ENCODE data around the gene POP4. TPM values are rescaled to one million over a fixed set of nuclear protein-coding genes. Genes with fewer than 3 reads are reported as not detected.

Gene POP4
- total RNA-seq, 4 donors from 2014 or later: 53.4 to 91.4 (median 87.8) TPM

DNA sequence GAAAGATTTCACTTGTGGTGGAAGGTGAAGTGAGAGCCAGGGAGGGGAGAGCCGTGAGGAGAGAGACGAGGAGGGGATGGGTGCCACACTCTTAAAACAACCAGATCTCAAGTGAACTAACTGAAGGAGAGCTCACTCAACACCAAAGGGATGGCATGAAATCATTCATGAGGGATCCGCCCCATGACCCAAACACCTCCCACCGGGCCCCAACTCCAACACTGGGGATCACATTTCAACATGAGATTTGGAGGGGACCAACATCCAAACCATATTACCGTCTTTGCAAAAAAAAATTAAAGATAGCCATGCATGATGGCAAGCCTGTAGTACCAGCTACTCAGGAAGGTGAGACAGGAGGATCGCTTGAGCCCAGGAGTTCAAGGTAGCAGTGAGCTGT lies 34.9 kb upstream of the POP4 start:
- Histone ChIP-seq H3K27me3 (no peaks in the 10 kb centered on the region), H3K27ac (no peak overlapping the region), H3K36me3 (no peaks in the 10 kb centered on the region), H3K4me1 (no peaks in the 10 kb centered on the region), H3K4me3 (replicated peaks in 1 of 3) (no peak overlapping the region), H3K9me3 (no peaks in the 10 kb centered on the region)
- WGBS, 2 donors: 67 to 71% methylated on average over 6 of the region's 6 CpGs
- no peak for DNase-seq
- TF ChIP-seq CTCF (IDR thresholded peaks at IDR 0.05) (no peak), POLR2A (IDR thresholded peaks at IDR 0.05) (no peak)
- intact Hi-C loops (cut with DNase I): no loop called here

DNA sequence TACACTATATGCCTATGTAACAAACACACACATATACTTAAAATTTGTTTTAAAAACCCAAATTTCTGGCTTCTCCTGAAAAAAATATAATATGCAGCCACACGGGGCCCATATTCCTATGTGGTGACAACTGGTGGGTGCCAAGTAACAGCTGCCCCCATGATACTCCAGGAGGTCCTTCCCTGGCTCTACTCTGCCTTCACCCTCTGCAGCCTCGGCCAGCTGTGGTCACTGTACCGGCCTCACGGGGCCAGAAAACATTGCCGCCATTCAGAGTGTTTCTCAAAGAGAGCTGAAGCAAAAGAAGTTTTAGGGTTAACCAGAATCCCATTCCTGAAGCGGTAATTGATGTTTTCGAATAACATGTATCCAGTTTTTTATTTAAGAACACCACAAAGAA lies 32.6 kb upstream of the POP4 start:
- Histone ChIP-seq H3K4me3 (replicated peaks in 1 of 3) (no peak overlapping the region), H3K27ac (no peak overlapping the region), H3K27me3 (no peaks in the 10 kb centered on the region), H3K9me3 (no peaks in the 10 kb centered on the region), H3K4me1 (no peaks in the 10 kb centered on the region), H3K36me3 (no peaks in the 10 kb centered on the region)
- intact Hi-C loops (cut with DNase I): no loop called here
- 65 to 74% methylated on average over 6 to 7 of the region's 7 CpGs for WGBS, 2 donors
- TF ChIP-seq CTCF (IDR thresholded peaks at IDR 0.05): no peak
- no peak for TF ChIP-seq POLR2A (IDR thresholded peaks at IDR 0.05)
- DNase-seq: no peak

DNA sequence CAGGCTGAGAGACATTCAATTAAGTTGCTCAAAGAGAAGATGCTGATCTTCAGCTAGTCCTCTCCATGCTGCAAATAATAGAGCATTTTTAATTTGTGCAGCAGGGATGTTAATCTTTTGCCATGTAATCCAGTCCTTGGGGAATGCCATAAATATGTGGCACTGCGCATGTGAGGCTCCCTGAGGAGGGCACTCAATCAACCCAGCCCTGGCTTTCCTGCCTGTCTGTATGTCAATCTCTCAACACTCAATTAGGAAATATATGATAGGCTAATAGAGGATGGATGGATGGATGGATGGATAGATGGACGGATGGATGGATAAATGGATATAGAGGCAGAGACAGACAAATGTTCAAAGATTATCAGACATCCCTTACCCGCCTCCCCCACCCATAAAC lies 31.6 kb upstream of the POP4 start:
- intact Hi-C loops (cut with DNase I): no loop called here
- Histone ChIP-seq H3K9me3 (no peaks in the 10 kb centered on the region), H3K27ac (no peak overlapping the region), H3K27me3 (no peaks in the 10 kb centered on the region), H3K36me3 (no peaks in the 10 kb centered on the region), H3K4me3 (replicated peaks in 1 of 3) (no peak overlapping the region), H3K4me1 (no peaks in the 10 kb centered on the region)
- DNase-seq: no peak
- WGBS, 2 donors: 67 to 70% methylated on average over 3 of the region's 3 CpGs
- TF ChIP-seq CTCF (IDR thresholded peaks at IDR 0.05) (no peak), POLR2A (IDR thresholded peaks at IDR 0.05) (no peak)

DNA sequence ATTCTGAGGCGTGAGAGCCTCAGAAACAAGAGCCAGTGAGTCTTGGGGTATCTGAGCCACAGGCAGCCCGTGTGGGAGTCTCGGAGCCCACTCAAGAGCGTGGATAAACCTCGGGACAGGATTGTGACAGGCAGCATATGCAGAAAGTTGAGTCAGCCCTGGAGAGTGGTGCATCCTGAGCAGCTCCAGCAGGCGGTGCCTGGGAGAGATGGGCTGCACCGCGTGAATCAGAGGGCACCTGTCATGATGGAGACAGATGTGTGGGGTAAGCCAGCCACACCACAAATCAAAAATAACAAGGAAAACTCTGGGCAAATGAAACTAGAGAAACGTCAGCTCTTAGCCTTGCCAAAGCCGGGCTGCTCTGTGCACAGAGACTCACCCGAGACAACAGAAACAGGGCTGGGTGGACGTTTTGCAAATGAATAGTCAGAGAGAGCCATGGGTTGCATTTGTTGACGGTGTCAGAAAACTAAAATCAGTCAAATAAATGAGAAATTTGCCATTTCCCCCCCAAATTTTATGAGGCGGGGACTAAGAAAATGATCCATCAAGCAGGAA lies 30.0 kb upstream of the POP4 start:
- 23 to 39% methylated on average over 9 to 14 of the region's 14 CpGs for WGBS, 2 donors
- intact Hi-C loops (cut with DNase I): no loop called here
- Histone ChIP-seq H3K27me3 (no peaks in the 10 kb centered on the region), H3K27ac (no peak overlapping the region), H3K4me3 (replicated peaks in 1 of 3) (no peak overlapping the region), H3K9me3 (no peaks in the 10 kb centered on the region), H3K36me3 (no peaks in the 10 kb centered on the region), H3K4me1 (no peaks in the 10 kb centered on the region)
- DNase-seq: no peak
- TF ChIP-seq CTCF (IDR thresholded peaks at IDR 0.05) (no peak), POLR2A (IDR thresholded peaks at IDR 0.05) (no peak)

GRCh38 chr19:29576761-29577648 lies 29.1 kb upstream of the POP4 start:
- Histone ChIP-seq H3K4me1 (no peaks in the 10 kb centered on the region), H3K27ac (no peak overlapping the region), H3K36me3 (no peaks in the 10 kb centered on the region), H3K27me3 (no peaks in the 10 kb centered on the region), H3K4me3 (replicated peaks in 1 of 3) (no peak overlapping the region), H3K9me3 (no peaks in the 10 kb centered on the region)
- TF ChIP-seq POLR2A (IDR thresholded peaks at IDR 0.05) (no peak), CTCF (IDR thresholded peaks at IDR 0.05) (no peak)
- WGBS, 2 donors: 61 to 72% methylated on average over 15 of the region's 15 CpGs
- intact Hi-C loops (cut with DNase I): no loop called here
- no peak for DNase-seq

Measured in thyroid gland (tissue), 4 donors.